ENCODE data around the gene EIF3A.
A peak's percentile ranks its signal among the peaks of the same experiment; 100 is the strongest.
"Not testable (repeated sequence)": the region's sequence is repeated elsewhere in the genome, so short reads cannot be mapped to it uniquely, and the experiment has no call there.

EIF3A gene

DNA sequence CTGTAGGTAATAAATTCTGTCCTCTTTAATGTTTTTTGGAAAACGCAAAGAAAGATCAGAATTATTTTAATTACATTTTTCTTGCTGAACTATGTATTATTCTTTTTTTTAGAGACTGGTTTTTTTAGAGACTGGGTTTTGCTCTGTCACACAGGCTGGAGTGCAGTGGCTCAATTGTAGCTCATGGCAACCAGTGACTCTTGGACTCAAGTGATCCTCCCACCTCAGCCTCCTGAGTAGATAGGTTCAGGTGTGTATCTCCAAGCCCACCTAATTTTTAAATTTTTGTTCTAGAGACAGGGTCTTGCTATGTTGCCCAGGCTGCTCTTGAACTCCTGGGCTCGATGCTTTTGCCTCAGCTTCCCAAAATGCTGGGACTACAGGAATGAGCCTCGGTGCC lies 18.0 kb upstream of the EIF3A start:
- DNase-seq (ENCODE audit: extremely low read depth, low read depth): no peak
- TF ChIP-seq CTCF (IDR thresholded peaks at IDR 0.05; ENCODE audit: low read depth, low read length): no peak

- not testable (repeated sequence) for DNase-seq (ENCODE audit: extremely low read depth, low read depth)
Observed at GRCh38 chr10:119096641-119097415, 16.2 kb upstream of the EIF3A start.

- no peak for TF ChIP-seq CTCF (IDR thresholded peaks at IDR 0.05; ENCODE audit: low read depth, low read length)
- no peak for DNase-seq (ENCODE audit: extremely low read depth, low read depth)
Observed at GRCh38 chr10:119095640-119096039, 15.0 kb upstream of the EIF3A start.

- peak; percentile 52 for DNase-seq (ENCODE audit: extremely low read depth, low read depth)
- no peak for TF ChIP-seq CTCF (IDR thresholded peaks at IDR 0.05; ENCODE audit: low read depth, low read length)
Observed at GRCh38 chr10:119090968-119091367, 10.4 kb upstream of the EIF3A start.

DNA sequence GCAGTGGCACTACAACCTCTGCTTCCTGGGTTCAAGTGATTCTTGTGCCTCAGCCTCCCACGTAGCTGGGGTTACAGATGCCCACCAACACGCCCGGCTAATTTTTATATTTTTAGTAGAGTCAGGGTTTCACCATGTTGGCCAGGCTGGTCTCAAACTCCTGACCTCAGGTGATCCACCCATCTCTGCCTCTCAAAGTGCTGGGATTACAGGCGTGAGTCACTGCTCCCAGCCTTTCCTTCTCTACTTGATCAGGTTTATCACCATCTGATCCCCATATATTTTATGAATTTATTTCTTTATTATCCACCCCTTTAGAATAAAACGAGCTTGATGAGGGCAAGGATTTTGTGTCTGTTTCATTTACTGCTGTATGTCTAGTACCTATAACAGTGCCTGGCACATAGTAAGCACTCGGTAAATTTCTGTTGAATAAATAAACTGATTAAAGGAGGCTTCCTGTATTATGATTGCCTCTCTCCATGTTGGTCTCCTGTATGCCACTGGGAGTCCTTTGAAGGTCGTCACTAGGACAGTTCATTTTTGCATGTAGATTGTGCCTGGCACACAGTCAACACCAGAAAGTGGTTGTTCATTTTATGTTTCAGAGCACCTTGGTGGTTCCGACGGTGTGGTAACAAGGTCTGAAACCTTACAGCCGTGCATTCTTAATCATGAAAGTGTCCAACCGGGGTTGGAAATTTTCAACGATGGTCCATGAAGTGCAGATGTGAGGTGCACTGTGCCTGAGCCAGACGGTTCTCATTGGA lies 9.6 kb upstream of the EIF3A start:
- TF ChIP-seq CTCF (IDR thresholded peaks at IDR 0.05; ENCODE audit: low read depth, low read length): no peak
- no peak for DNase-seq (ENCODE audit: extremely low read depth, low read depth)

- no peak for DNase-seq (ENCODE audit: extremely low read depth, low read depth)
- TF ChIP-seq CTCF (IDR thresholded peaks at IDR 0.05; ENCODE audit: low read depth, low read length): no peak
Observed at GRCh38 chr10:119087271-119087882, 6.8 kb upstream of the EIF3A start.

- no peak for TF ChIP-seq CTCF (IDR thresholded peaks at IDR 0.05; ENCODE audit: low read depth, low read length)
- no peak for DNase-seq (ENCODE audit: extremely low read depth, low read depth)
Observed at GRCh38 chr10:119084896-119085295, 4.3 kb upstream of the EIF3A start.

Measured in AG09319 (cell line).